ENCODE data around the gene RAB8B.
A peak's percentile ranks its signal among the peaks of the same experiment; 100 is the strongest.

RAB8B gene

GRCh38 chr15:63260791-63261190 is 71.4 kb downstream of the RAB8B start:
- DNase-seq (ENCODE audit: low read depth in 3 of 3, low spot score in 1 of 3) = no peak

- no peak for DNase-seq (ENCODE audit: low read depth in 3 of 3, low spot score in 1 of 3)
Measured at GRCh38 chr15:63261311-63261710, 71.9 kb downstream of the RAB8B start.

- no peak for DNase-seq (ENCODE audit: low read depth in 3 of 3, low spot score in 1 of 3)
Measured at GRCh38 chr15:63263519-63263918, 74.1 kb downstream of the RAB8B start.

DNA sequence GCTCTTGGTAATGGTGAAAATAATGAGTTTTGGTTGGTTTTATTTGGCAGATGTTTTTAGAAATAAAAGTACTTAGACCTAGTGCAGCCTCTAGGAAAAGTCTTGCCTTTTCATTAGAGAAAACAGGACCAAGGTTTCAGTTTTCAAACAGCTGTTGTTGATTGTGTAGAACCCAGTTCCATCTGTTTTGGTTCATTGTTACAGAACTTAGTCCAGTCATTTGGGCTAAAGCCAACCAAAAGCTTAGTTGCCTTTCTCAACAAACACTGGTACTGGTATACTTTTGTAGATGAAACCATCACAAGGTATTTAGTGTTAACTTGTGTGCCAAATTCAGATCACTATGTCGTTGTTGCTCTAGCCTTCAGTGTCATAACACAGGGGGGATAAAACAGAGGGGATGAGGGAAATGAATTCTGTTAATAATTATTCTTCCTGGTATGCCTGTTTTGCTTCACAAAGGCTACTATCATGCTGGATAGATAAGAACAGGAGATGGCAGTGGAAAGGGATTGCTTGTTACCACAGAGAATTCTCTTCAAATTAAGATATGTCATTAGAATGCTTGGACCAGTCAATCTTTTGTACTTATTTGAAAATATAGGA is 75.4 kb downstream of the RAB8B start:
- no peak for DNase-seq (ENCODE audit: low read depth in 3 of 3, low spot score in 1 of 3)

DNA sequence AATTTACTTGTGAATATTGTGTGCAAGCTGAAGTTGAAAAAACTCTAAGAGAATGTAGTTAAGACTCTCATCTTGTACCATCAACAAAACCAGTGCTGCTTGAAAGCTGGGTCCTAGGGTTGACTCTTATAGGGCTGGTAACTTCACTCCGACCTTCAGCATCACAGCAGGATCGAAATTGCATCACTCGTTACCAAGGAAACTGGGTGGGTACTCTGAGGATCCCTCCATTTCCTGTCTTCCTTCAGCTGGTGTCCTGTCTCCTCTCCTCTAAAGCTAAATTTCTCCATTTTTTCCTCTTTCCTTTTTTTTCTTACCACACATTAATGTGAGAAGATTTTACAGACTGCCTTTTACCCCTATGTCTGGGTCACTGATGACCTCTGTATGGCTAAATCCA is 85.0 kb downstream of the RAB8B start:
- no peak for DNase-seq (ENCODE audit: low read depth in 3 of 3, low spot score in 1 of 3)

GRCh38 chr15:63276342-63277037 is 87.1 kb downstream of the RAB8B start:
- DNase-seq (ENCODE audit: low read depth in 3 of 3, low spot score in 1 of 3) = no peak

- peak; percentile 54 to 69 (median 61) for DNase-seq (ENCODE audit: low read depth in 3 of 3, low spot score in 1 of 3)
Measured at GRCh38 chr15:63277038-63277892, 87.9 kb downstream of the RAB8B start, which contains the start of gene APH1B. Gene APH1B (plus strand): TSS chr15:63277605. CDS start chr15:63277624, 19 bp downstream.

DNA sequence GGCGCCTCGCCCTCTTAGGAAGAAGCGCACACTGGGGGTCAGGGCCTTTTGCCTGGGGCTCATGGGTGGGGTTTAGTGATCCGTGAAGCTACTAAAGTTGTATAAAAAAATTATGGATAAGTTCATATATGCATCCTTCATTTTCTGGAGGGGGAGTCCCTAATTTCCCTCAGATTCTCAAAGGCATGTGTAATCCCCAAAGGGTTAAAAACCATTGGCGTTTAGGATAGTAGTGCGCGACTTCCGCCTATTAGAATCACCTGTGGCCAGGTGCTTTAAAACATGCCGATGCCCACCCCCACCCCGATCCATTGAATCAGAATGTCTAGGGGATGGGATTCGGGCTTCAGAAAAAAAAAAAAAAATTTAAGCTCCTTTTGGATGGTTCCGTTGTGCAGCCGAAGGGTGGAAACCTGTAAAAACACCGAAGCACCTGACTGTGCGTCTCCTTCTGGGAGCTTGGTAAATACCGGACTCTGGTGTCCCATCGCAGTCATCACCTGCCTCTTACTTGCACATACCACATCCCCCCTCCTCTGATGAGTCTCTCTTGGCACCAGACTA is 88.6 kb downstream of the RAB8B start:
- DNase-seq (ENCODE audit: low read depth in 3 of 3, low spot score in 1 of 3) = no peak

DNA sequence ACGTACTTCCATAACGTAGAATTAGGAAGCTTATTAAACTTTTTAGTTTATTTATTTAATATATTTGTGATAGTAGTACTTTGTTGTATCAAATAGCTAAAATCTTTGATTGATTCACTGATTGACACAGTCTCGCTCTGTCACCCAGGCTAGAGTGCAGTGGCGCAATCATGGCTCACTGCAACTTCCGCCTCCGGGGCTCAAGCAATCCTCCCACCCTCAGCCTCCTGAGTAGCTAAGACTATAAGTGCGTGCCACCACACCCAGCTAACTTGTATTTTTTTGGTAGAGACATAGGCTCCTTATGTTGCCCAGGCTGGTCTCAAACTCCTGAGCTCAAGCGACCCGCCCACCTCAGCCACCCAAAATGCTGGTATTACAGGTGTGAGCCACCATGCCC is 93.7 kb downstream of the RAB8B start:
- no peak for DNase-seq (ENCODE audit: low read depth in 3 of 3, low spot score in 1 of 3)

GRCh38 chr15:63284335-63284734 is 94.9 kb downstream of the RAB8B start:
- no peak for DNase-seq (ENCODE audit: low read depth in 3 of 3, low spot score in 1 of 3)

DNA sequence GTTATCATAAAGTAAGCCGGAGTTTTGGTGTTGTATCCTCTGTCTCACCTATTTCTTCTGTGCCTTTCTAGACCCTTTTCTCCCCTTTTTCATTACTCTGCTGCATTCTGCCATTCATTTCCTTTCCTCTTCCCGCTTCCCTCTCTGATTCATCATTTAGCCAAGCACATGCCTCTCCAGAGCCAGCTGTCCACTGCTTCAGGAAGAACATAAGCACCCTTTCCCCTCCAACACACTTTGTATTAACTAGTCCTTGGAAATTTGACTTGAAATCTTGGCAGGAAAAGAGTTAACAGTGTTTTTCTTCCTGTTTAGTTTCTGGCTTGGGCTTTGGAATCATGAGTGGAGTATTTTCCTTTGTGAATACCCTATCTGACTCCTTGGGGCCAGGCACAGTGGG is 97.7 kb downstream of the RAB8B start:
- DNase-seq (ENCODE audit: low read depth in 3 of 3, low spot score in 1 of 3) = no peak

DNA sequence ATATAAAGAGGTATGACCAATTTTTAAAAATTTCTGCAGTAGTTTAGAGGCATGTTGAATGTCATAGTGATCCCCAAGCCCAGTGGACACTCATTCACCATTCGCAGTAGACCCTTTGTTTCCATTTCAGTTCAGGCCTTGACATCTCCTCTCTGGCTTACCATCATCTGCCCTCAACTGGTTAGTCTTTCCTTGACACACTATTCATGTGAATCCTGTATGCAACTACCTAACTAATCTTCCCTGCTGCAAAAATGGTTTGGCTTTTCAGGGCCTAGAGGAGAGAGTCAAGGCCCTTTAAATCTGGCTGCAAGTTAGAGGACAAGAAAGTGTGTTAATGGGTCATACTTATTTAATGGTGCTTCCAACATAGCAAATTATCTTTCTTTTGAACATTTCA is 98.9 kb downstream of the RAB8B start:
- DNase-seq (ENCODE audit: low read depth in 3 of 3, low spot score in 1 of 3) = no peak

DNA sequence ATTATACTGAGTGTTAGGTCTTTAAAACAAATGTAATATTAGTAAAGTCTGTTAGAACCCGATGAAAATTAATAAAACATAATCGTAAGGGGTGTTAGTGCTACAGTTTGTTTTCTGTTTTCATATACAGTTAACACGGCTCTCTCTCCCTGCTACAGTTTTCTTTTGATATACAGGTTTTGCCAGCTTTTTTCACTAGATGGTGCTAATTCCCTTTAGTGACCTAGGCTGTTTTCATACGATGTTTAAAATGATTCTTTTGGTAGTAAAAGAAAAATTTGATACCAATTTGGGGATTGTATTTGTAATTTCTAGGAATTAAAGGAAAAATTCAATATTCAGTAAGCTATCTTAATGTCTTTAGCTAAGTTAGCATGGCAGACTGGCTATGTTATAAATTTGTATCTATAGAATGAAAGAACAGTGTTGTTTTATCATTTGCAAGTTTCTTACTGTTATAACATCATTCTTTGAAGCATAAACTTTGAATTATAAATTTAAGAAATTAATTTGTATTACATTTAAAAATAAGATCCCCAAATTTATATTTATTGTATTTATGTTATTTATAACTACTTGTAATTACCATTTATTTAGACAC is 99.5 kb downstream of the RAB8B start:
- DNase-seq (ENCODE audit: low read depth in 3 of 3, low spot score in 1 of 3) = no peak

GRCh38 chr15:63291507-63291906 is 102.1 kb downstream of the RAB8B start:
- no peak for DNase-seq (ENCODE audit: low read depth in 3 of 3, low spot score in 1 of 3)

DNA sequence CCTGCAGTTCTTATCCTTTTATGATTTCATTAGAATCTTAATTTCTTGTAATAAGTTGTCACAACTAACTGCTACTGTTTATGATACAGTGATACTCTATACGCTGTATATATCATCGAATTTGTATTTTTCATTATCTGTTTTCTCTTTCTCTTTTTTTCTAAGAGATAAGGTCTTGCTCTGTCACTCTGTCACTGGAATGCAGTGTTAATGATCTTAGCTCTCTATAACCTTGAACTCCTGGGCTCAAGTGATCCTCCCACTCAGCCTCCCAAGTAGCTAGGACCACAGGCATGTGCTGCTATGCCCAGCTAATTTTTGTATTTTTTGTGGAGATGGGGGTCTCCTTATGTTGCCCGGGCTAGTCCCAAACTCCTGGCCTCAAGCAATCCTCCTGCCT is 102.8 kb downstream of the RAB8B start:
- DNase-seq (ENCODE audit: low read depth in 3 of 3, low spot score in 1 of 3) = no peak

DNA sequence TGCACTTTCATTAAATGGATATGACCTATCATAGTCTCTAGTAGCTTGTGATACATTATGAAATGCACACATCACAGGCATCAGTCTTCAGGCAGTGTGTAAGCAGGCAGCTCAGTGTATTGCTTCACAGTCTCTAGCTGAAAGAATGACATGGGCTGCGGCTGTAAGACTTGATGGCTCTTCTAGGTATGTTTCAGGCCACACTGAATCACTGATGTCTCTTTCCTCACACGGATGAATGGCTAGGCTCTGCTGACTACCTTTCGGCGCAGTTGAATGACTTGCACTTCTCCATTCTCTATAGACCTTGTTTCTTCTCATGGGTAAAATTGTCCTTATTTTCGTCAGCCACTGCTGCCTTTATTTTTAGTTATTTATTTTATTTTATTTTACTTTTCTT is 103.4 kb downstream of the RAB8B start:
- DNase-seq (ENCODE audit: low read depth in 3 of 3, low spot score in 1 of 3) = no peak

- no peak for DNase-seq (ENCODE audit: low read depth in 3 of 3, low spot score in 1 of 3)
Measured at GRCh38 chr15:63294359-63294758, 105.0 kb downstream of the RAB8B start.

GRCh38 chr15:63295341-63295740 is 105.9 kb downstream of the RAB8B start:
- no peak for DNase-seq (ENCODE audit: low read depth in 3 of 3, low spot score in 1 of 3)

GRCh38 chr15:63296195-63296594 is 106.8 kb downstream of the RAB8B start:
- no peak for DNase-seq (ENCODE audit: low read depth in 3 of 3, low spot score in 1 of 3)

GRCh38 chr15:63299943-63300575 is 110.7 kb downstream of the RAB8B start:
- DNase-seq (ENCODE audit: low read depth in 3 of 3, low spot score in 1 of 3) = no peak

DNA sequence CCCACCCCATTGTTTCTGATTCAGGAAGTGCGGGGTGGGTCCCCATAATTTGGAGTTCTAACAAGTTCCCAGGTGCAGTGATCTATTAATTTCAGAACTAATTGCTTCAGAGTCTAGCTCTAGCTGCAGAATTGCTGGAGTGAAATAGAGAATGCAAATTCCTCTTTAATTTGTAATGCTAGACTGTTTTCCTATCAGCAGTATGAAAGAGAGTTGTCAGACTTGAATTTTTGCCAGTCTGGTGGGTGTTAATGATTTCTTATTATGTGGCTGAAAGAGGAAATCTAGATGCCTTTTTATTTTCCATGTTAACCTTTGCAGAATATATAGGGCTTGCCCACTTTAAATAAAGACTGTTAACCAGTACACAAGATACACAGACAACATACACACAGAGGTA is 111.7 kb downstream of the RAB8B start:
- no peak for DNase-seq (ENCODE audit: low read depth in 3 of 3, low spot score in 1 of 3)

Measured in stimulated activated CD4-positive, alpha-beta T cell treated with anti-CD3 and anti-CD28 coated beads, TNF-alpha, amount 100 ng/mL, for 1 hour (primary cell).